Brain microvascular endothelial cell (primary cell): Measurements from ENCODE around the gene NFATC1.

Experiments used
- DNase-seq: peaks from one replicate; pipeline ENCODE4 v3.0.0-alpha.2; 2020
- H3K27ac ChIP-seq: fragments of 250-450 bp; sonication (Bioruptor Pico); 2 replicates; pipeline ENCODE4 v1.5.1; 2020; ENCODE audit warnings: mild to moderate bottlenecking, moderate library complexity
- H3K27me3 ChIP-seq: fragments of 250-450 bp; sonication (Bioruptor Pico); replicated peaks from 2 replicates; pipeline ENCODE4 v1.5.1; 2020; ENCODE audit warnings: mild to moderate bottlenecking
- H3K36me3 ChIP-seq: fragments of 250-450 bp; sonication (Bioruptor Pico); replicated peaks from 2 replicates; pipeline ENCODE4 v1.5.1; 2020; ENCODE audit warnings: mild to moderate bottlenecking
- H3K4me3 ChIP-seq: 2 replicates; pipeline ENCODE4 v1.5.1; 2011; ENCODE audit warnings: low read depth, mild to moderate bottlenecking, control low read depth, low read length, moderate library complexity
- CTCF ChIP-seq: IDR thresholded peaks from 2 replicates; pipeline ENCODE4 v1.5.1; 2011; ENCODE audit warnings: low read depth, mild to moderate bottlenecking, moderate library complexity, low read length, control low read depth, inconsistent platforms; ENCODE audit errors: missing control alignments
- in situ Hi-C: cut with HindIII; loops from 2 replicates; pipeline ENCODE4 v1.10.0; 2017; ENCODE audit warnings: low sequenced_read_pairs, low pct_ligation_motif_present

NFATC1 gene

GRCh38 chr18:79538635-79539034, 142.9 kb downstream of the NFATC1 start:
- Histone ChIP-seq H3K36me3 (no peaks in the 10 kb centered on the region), H3K4me3 (no peak overlapping the region), H3K27ac (no peak overlapping the region), H3K27me3 (peaks cover 7% of the 10 kb centered on the region)
- TF ChIP-seq CTCF: no peak
- in situ Hi-C loops: no loop called here
- DNase-seq: no peak

- in situ Hi-C loops: no loop called here
- Histone ChIP-seq H3K36me3 (no peaks in the 10 kb centered on the region), H3K27me3 (peaks cover 4% of the 10 kb centered on the region), H3K4me3 (no peak overlapping the region), H3K27ac (no peak overlapping the region)
- no peak for TF ChIP-seq CTCF
- no peak for DNase-seq
Observed at GRCh38 chr18:79540161-79540903, 144.6 kb downstream of the NFATC1 start.

GRCh38 chr18:79540904-79541282, 145.2 kb downstream of the NFATC1 start:
- Histone ChIP-seq H3K27ac (no peak overlapping the region), H3K4me3 (no peak overlapping the region), H3K27me3 (peaks cover 4% of the 10 kb centered on the region), H3K36me3 (no peaks in the 10 kb centered on the region)
- TF ChIP-seq CTCF: no peak
- in situ Hi-C loops: no loop called here
- no peak for DNase-seq

GRCh38 chr18:79542213-79542612, 146.5 kb downstream of the NFATC1 start:
- H3K27me3 ChIP-seq: peaks cover 10% of the 10 kb centered on the region
- in situ Hi-C loops: no loop called here
- H3K27ac ChIP-seq: no peak overlapping the region

GRCh38 chr18:79542876-79543750, 147.4 kb downstream of the NFATC1 start:
- TF ChIP-seq CTCF: no peak
- in situ Hi-C loops: no loop called here
- DNase-seq: no peak

More at GRCh38 chr18:79542213-79542612, 146.5 kb downstream of the NFATC1 start:
- no peak for TF ChIP-seq CTCF
- no peak overlapping the region for H3K4me3 ChIP-seq
- no peak for DNase-seq
- no peaks in the 10 kb centered on the region for H3K36me3 ChIP-seq

More at GRCh38 chr18:79542876-79543750, 147.4 kb downstream of the NFATC1 start:
- Histone ChIP-seq H3K4me3 (no peak overlapping the region), H3K36me3 (no peaks in the 10 kb centered on the region), H3K27ac (no peak overlapping the region), H3K27me3 (peaks cover 15% of the 10 kb centered on the region)
